HG03135 (cell line): ENCODE results near the gene NTRK1.

Experiments used
- ATAC-seq: cut with Tn5 transposase; IDR thresholded peaks from one replicate; pipeline ENCODE4 v1.9.1; 2021; ENCODE audit warnings: mild to moderate bottlenecking, moderate library complexity; ENCODE audit not compliant: unreplicated experiment

Gene NTRK1

DNA sequence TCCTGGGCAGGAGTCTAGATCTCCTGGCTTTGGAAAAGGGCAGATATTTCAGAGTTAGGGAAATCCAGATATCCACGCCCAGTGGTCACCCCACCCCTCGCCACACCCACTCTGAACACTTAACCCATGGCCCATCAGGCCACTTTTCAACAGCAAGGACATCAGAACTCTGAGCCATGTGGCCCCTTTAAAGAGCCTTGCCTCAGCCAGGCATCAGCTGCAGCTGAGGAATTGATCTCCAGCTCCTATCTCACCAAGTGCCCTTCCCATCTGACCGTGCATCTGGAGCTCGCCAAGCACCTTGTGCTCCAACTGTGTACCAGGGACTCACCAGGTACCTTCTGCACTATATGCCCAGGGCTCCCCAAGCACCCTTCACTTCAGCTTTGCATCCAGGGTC, 23.8 kb upstream of the NTRK1 start:
- ATAC-seq, result no peak

DNA sequence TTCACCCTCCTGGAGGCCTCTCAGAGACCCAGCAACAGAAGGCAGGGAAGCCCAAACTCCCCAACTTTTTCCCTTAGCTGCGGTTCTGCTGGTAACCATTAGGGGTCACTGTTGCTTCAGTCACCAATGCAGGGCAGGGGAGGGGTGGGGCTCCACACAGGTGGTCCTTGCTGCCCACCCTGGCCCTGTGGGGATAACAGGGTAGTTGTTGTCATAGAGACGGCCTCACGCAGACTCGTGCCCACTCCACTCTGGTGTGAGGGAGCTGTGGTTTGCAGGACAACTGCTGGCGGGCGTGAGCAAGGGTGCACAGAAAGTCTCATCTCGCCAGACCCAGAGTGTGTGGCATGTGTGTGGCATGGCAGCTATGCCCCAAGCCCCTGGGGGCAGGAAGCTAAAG, 21.7 kb upstream of the NTRK1 start:
- no peak for ATAC-seq

DNA sequence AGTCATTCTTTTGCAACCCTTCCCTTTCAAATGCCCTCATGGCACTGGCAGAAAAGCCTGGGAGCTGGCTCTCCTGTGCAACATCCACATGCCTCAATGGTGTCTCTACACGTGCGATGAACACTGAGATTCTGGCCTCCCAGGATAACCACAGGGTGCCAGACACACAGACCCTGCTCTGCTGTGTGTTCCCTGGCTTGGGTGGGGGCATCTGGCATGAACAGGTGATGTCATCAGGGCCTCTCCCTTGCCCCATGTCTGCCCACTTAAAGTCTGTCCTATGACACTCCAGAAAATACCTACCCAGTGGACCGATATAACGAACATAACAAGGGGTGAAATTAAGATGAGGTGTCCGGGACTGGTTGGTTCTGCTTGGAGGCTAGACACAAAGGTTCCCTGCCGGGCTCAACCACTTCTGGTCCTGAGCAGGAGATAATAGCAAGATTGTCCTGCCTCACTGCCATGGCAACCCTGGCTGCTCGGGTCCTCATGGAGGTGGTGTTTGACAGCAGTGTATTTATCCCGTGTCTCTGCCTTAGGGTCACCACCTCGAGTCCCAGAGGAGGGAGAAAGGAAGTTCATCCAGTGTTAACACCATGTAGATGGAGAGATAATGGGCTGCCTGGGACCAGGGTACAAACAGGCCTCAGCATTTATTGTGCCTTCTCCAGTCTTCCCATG, 21.1 kb upstream of the NTRK1 start:
- no peak for ATAC-seq

DNA sequence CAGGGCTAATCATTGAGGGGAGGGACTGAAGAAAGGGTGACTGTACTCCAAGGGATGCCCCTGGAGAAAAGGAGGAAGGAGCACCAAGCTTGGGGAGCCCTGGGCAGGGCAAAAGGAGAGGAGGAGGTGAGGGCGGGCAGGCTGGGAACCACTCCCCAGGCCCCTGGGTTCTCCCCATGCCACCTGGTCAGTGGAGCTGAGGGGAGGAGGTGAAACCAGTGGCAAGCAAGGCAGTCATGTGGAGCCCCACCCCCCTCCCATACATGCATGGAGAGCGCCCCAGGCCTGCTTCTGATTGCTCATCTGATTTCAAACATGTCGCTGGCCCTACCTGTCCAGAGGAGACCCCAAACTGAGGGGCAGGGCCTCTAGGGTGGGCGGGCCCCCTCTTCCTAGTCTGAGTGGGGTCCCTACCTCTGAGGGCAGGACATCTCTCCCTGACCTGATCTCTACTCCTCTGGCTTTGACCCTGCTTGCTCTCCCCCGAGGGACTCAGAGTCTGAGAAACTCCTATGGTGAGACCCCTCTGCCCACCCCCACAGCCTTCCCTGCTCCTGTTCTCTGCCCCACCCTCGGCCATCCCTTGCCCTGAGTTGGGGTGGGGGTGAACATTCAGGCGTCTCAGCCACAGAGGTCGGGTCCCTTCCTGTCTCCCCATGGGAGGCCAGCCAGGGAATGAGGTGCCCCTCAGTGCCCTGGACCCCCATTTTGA, 20.3 kb upstream of the NTRK1 start:
- no peak for ATAC-seq

DNA sequence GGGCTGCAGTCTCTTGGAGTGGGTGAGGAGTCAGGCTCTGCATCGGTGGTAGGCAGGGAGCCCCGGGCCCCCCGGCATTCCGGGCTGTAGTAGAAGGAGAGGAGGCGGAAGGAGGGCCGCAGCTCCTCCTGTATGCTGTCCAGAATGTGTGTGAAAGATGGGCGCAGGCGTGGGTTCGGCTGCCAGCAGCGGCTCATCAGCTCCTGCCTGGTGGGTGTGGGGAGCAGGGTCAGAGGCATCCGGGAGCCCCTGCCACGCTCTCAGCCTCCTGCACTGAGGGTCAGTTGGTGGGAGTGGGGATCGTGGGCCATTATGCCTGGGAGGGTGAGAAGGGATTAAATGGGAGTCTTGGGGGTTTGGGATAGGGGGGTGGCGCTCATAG, 19.8 kb upstream of the NTRK1 start:
- no peak for ATAC-seq

DNA sequence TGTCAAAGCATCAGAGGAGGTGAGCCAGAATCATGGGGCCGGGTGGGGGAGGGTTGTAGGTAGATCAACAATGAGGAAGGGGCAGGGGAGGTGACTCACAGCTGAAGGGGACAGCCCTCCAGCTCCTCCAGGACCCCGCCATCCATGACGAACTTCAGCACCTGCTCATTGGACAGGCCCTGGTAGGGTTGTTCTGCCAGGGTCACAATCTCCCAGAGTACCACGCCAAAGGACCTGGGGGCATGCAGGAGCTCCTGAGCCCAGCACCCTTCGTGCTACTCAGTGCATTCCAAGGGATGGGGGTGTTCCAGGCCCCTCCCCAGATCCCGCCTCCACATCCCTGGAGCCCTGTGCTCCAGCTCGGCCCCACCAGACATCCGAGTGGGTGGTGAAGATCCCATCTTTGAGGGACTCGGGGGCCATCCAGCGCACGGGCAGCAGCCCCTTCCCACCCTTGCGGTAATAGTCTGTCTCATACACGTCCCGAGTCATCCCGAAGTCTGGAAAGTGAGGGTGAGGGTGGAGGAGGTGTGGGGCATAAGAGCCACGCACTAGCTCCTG, 19.3 kb upstream of the NTRK1 start:
- ATAC-seq, result no peak

DNA sequence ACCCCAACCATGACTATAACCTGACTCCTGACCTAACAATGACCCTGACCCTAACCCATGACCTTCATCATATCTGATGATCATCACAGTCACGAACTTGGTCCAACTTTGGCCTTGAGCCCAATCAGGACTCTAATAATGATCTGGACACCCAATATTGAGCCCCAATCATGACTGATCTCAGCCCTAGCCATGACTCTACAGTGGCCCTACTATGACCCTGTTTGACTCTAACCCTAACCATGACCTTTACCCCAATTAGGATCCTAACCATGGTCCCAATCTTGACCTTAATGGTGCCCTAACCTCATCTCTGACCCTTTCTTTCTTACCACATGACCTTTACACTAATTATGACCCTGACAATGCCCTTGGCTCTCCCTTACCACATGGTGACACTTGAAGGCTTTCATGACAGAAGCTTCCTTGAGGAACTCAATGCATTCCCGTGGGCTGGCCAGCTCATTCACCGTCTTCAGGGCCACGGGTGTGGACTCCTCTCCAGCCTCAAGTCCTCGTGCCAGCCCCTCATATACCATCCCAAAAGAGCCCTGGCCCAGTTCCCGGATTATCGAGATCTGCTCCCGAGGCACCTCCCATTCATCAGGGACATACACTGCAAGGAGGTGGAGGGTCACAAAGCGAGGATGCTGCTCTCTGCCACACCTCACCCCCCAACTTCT, 17.9 kb upstream of the NTRK1 start:
- no peak for ATAC-seq

DNA sequence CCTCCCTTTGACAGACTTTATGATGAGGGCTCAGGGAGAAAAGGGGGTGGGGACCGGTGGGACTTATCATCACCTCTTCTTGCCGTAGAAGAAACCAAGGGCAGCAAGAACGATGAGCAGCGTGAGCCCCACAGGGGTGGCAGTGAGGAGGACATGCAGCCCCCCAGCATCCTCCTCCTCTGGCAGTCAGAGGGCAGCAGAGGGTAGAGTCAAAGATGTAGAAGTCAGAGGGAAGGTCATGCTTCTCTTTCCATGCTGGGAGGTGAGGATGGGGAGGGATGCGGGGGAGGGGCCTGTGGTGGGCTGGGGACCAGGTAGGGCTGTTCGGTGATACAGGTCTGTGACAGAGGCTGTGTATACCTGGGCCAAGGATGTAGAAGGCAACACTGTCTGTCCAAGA, 16.6 kb upstream of the NTRK1 start:
- ATAC-seq, result no peak

DNA sequence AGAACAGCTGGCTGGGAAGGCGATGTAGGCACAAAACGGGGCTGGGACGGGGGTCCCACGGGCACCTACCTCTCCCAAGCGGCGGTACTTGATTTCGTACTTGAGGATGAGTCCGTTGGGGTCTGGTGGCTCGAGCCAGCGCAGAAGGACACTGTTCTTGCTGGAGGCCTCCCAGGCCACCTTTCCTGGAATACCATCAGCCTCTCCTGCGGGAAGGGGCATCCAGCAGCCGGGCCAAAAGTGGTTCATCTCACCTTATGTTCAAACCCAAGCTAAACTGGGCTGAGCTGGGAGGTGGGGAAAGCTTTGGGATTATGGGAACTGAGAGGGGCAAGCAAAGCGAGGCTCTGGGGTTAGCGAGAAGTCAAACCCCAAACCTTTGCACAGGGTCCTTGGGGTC, 16.0 kb upstream of the NTRK1 start:
- no peak for ATAC-seq

DNA sequence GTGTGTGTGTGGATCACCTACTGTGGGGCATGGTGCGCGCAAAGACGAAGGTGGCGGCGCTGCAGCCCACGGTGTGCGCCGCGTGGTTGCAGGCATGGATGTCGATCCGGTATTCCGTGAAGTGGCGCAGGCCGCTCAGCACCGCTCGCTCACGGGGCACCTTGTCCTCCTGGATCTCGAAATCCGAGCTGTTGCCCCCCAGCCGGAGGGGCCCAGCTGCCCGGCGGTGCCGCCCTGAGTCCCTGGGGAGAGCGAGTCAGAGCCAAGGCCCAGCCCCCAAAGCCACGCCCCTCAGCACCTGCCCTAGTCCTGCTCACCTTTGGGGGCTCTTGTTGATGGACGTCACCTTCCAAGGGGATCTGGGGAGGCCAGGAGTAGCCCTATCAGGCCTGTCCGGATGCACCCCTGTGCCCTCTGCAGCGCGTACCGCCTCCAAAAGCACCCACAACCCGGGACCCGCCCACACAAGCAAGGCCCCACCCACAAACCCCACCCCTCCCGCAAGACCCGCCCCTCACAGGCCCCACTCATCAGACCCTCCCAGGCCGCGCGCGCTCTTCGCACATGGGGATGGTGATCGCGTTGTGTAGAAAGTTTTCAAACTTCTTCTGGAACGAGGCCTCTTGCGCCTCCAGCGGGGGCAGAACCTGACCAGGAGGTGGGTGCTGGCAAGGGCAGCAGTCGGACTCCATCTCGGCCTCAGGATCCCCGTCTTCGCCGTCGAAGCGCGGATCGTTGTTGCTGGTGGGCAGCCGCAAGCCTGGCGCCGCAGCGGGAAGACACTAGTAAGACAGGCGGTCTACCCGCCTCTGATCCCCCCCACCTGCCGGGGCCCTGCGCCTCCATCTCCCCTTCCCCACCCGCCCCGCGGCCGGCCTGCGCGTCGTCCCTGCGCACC, 15.4 kb upstream of the NTRK1 start:
- ATAC-seq, result no peak

DNA sequence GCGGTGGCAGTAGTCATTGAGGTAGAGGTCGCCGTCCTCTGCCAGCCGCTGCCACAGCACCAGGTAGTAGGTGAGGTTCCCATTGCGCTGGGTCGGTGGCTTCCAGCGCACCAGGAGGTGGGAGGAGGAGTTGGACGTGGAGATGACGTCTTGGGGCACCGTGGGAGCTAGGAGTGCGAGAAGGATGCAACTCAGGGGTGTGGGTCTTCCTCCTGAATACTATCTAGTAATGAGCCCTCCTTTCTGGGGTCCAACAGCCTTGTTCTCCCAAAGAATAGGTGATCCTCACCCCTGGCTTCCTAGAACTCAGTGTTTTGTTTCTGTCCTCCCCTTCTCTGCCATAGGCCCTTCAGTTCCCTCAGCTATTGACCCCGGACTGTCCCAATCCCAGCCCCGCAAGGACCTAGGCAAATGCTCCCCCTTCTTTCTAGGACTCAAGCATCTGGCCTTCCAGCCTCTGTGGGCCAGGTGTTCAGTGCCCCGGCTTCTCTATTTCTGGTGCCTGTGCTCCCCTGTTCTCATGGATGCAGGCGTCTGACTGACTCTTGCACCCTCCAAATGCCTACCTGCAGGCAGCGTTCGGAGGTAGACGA, 14.6 kb upstream of the NTRK1 start:
- no peak for ATAC-seq

DNA sequence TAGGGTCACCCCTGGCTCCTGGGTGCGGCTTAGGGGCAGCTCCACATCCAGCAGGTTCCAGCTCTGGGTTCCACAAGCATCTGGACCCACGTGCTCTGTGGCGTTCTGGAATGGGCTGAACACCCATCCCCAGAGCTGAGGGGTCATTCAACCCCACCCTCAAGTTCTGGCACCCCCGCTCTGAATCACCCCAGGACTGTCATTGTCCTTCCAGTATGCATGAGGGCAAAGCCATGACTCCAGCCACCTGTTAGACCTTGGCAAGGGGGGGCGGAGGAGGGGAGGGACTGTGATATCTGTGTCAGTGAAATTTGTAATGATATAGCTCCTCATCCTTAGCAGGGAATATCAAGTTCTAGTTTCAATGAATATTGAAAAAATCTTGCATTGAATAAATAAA, 14.0 kb upstream of the NTRK1 start:
- ATAC-seq, result no peak

DNA sequence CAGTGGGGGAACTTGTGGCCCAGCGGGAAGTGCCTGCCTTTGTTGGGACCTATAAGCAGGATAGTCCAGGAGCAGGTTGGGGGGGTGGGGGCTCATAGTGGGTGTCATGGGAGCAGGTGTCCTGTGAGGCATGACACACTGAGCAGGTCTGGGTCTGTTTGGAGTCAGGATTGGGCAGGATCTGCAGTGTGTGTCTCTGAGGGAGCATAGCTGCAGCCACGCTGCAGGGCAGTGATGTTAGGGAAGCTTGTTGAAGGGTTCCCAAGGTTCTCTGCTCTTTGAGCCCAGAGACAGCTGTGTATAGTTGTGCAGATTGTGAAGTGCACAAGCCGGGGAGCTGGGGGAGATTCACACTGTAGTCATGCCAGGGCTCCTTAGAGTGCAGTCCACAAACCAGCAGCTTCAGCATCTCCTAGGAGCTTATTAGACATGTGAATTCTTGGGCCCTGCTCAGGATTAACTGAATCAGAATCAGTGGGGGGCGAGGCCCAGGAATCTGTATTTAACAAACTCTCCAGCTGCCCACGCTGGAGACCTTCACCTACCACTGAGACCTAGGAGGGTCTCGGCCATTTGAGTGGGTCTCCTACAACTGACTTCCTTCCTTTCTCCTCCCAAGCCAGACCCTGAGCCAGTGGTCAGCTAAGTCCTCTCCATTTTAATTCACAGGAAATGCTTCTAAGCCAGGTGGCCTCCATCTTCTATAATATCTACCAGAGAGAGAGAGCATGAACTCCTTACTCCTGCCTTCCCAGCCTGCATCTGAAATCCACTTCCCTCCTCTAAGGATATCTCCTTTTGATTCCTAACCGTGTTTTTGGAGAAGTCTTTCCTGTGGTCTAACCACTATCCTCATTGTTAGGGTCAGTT, 12.8 kb upstream of the NTRK1 start:
- ATAC-seq, result no peak

DNA sequence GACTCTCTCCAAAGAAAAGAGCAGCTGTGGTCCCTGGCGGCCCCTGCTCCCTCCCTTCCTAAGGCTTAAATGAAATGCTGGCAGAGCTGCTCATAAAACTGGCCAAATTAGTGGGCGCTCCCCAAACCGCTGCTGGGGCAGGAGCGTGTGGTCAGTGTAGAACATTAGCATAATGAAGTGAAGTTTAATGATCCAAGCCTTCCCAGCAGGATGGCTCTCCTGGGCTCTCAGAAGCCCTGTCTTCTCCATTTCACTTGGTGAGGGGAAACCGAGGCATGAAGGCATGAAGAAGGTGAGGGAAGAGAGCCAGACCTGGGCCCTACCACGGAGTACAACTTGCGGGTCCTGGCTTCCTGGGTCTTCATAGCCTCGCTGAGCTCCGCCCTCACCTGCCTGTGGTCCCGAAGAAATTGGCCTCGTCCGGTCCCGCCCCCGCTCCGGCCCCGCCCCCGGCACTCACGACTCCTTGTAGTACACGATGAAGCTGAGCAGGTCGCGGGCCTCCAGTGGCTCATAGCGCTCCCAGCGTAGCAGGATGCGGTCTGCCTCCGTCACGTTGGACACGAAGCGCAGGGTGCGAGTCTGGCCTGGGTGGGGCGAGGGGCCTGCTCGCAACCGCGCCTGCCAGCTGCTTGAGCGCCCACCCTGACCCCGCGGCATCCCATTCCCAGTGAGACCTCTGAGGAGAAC, 12.1 kb upstream of the NTRK1 start:
- ATAC-seq, result no peak

DNA sequence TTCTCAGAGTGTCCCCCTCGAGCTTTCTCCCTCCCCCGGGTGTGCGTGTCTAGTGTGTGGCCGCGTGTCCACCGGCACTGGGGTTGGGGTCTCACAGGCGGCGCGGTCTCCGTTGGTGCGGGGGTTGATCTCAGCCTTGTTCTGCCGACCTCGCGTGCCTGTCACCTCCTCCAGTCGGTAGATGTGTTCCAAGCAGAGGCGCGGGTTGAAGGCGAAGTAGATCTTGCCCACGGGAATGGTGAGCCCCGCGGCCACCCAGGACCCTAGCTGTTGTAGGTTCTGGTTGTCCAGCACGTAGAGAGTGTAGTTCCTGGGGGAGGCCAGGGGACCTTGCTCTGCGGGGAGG, 11.5 kb upstream of the NTRK1 start:
- ATAC-seq, result no peak

DNA sequence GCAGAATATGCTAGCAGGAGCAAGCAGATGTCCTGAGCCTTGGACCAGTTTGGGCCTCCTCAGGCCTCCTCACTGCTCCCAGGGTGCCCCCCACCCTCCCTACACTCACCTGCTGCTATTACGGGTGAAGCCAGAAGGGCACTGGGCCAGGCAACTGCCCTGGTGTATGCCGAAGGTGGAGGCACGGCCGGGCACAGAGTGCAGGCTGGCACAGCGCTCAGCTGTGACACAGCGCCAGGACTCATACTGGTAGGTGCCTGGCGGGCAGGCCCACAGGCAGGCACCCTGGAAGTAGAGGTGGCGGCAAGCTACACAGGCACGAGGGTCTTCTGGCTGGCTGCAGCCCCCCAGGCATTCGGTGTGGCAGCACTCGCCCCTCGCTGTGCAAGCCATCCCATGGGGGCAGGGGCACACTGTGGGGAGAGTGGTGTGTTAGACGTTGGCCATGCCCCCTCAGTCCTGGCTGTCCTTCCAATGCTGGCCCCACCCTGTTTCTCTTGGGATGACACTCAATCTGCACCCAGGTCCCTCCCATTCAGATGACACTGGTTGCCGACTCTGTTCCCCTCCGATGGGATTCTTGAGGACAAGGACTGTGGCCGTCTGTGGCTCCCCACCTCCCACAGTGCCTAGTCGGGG, 8.8 kb upstream of the NTRK1 start:
- no peak for ATAC-seq

DNA sequence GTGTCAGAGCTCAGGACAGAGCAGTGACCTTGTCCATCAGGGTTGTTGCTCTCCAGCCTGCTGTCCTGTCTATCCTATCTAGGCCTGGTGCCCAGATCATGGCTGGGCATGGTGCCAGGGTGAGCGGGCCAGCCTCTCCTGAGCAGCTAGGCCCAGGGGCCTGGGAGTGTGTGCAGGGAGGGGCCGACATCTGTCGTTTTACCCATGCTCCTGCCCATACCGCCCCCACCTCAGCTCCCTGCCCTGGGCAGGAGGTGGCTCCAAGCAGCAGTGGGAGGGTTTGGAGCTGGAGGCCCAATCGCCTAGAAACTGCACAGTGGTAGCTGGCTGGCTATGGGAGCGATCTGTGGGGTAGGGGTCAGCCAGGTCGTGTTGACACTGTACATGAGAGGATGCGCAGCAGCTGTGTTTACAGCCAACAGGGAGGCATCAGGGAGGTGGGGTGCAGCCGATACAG, 8.2 kb upstream of the NTRK1 start:
- ATAC-seq, result no peak

DNA sequence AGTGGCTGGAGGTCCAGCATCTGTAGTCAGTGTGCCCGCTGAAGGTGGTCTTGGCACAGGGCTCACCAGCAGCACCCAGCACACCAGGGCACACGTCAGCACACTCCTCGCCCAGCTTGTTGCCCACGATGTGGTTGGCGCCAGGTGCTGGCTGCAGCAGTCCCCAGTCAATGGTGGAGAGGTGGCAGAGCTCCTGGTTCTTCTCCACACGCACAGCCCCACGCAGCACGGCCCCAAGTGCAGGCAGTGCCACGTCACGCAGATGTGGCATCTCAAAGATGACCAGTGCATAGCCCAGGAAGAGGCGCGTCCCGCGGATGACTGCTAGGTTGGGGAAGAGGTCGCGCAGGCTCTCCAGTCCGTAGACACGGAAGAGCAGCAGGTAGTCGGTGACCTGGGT, 6.9 kb upstream of the NTRK1 start:
- no peak for ATAC-seq

DNA sequence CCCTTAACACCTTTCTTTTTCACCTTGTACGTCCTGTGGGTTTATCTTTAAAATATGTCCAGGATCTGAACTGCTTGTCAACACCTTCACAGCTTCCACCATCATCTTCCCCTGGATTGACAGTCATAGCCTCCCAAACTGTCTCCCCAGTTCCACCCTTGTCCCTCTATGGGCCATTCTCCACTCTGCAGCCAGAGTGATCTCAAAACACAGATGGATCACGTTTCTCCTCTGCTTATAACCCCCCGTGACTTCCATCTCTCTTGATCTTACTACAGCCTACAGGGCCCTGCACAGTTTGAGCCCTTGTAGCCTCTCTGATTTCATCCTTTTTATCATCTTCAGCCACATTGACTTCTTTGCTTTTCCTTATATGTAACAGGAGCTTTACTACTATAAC, 6.0 kb upstream of the NTRK1 start:
- no peak for ATAC-seq
